DND-41 (cell line): Measurements from ENCODE around the gene MZT2B.
"Not testable (repeated sequence)": the region's sequence is repeated elsewhere in the genome, so short reads cannot be mapped to it uniquely, and the experiment has no call there.

Experiments
- ATAC-seq: fragments of 200-7000 bp; cut with Tn5 transposase; 3 replicates; pipeline ENCODE4 v1.9.1; 2021; ENCODE audit warnings: low read depth; ENCODE audit not compliant: insufficient read depth
- DNase-seq: peaks from one replicate; pipeline ENCODE4 v3.0.0-alpha.2; 2020
- H2AFZ ChIP-seq: 2 replicates; pipeline ENCODE4 v1.6.0; 2012; ENCODE audit warnings: low read depth, low read length
- H3K27ac ChIP-seq: 2 replicates; pipeline ENCODE4 v1.5.1; 2012; ENCODE audit warnings: low read length, inconsistent platforms
- H3K27me3 ChIP-seq: fragments of 200-600 bp; sonication (generic); 2 replicates; pipeline ENCODE4 v1.6.0; 2012; ENCODE audit warnings: low read length, mild to moderate bottlenecking, inconsistent platforms; ENCODE audit not compliant: insufficient read depth, poor library complexity
- H3K36me3 ChIP-seq: 2 replicates; pipeline ENCODE4 v1.5.1; 2012; ENCODE audit warnings: low read length, inconsistent platforms; ENCODE audit not compliant: insufficient read depth
- H3K4me1 ChIP-seq: 2 replicates; pipeline ENCODE4 v1.5.1; 2012; ENCODE audit warnings: mild to moderate bottlenecking, low read length; ENCODE audit not compliant: insufficient read depth
- H3K4me2 ChIP-seq: 2 replicates; pipeline ENCODE4 v1.6.0; 2012; ENCODE audit warnings: mild to moderate bottlenecking, moderate library complexity, low read length, inconsistent platforms; ENCODE audit not compliant: insufficient read depth
- H3K4me3 ChIP-seq, 2 experiments: fragments of 200-600 bp in 1 of 2; shearing (Covaris generic) in 1 of 2; 2 replicates each; pipeline ENCODE4 v1.5.1; 2012 to 2016; ENCODE audit warnings: inconsistent platforms in 2 of 2, low read length in 2 of 2, mild to moderate bottlenecking in 2 of 2, low read depth in 1 of 2, moderate library complexity in 1 of 2
- H3K79me2 ChIP-seq: 2 replicates; pipeline ENCODE4 v1.6.0; 2012; ENCODE audit warnings: low read length, inconsistent platforms; ENCODE audit not compliant: insufficient read depth
- H3K9ac ChIP-seq: 2 replicates; pipeline ENCODE4 v1.6.0; 2012; ENCODE audit warnings: low read depth, mild to moderate bottlenecking, inconsistent platforms, low read length, moderate library complexity
- H3K9me3 ChIP-seq: 2 replicates; pipeline ENCODE4 v1.5.1; 2012; ENCODE audit warnings: low read length, moderate library complexity, mild to moderate bottlenecking, inconsistent platforms; ENCODE audit not compliant: insufficient read depth, severe bottlenecking
- H4K20me1 ChIP-seq: 2 replicates; pipeline ENCODE4 v1.6.0; 2012; ENCODE audit warnings: low read length; ENCODE audit not compliant: insufficient read depth
- EZH2 ChIP-seq: IDR thresholded peaks from 3 replicates; pipeline ENCODE4 v1.6.1; 2012; ENCODE audit warnings: borderline replicate concordance, low read depth, mild to moderate bottlenecking, moderate library complexity, low read length, inconsistent platforms; ENCODE audit not compliant: severe bottlenecking
- TF ChIP-seq, protein P1 (sequence below): IDR thresholded peaks from 2 replicates; pipeline ENCODE4 v1.5.1; 2012; ENCODE audit warnings: borderline replicate concordance, low read length, moderate library complexity, mild to moderate bottlenecking; ENCODE audit not compliant: poor library complexity, severe bottlenecking; ENCODE audit errors: extremely low read depth

Gene MZT2B

DNA sequence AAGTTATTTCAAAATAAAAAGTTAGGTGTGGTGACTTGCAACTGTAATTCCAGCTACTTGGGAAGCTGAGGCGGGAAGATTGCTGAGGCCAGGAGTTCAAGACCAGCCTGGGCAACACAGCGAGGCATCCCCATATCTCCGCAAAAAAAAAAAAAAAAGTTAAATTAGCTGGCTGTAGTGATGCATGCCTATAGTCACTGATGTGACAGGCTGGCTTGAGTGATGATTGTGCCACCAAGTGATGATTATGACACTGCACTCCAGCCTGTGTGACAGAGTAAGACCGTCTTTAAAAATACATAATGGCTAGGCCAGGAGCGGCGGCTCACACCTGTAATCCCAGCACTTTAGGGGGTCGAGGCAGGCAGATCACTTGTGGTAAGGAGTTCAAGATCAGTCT, 12.2 kb upstream of the MZT2B start:
- Histone ChIP-seq H3K27me3 (no peaks in the 10 kb centered on the region), H2AFZ (no peak overlapping the region), H4K20me1 (peaks cover 17% of the 10 kb centered on the region; the same call in 1 of the 2 replicates), H3K4me3 (no peak overlapping the region), H3K4me2 (no peak overlapping the region), H3K27ac (no peak overlapping the region), H3K4me1 (no peaks in the 10 kb centered on the region), H3K9me3 (no peaks in the 10 kb centered on the region), H3K36me3 (peaks cover 94% of the 10 kb centered on the region), H3K79me2 (peaks cover 11% of the 10 kb centered on the region; the same call in 1 of the 2 replicates), H3K9ac (no peak overlapping the region)
- DNase-seq (no peak), ATAC-seq (no peak)
- no peak for TF ChIP-seq EZH2
- TF ChIP-seq, protein P1, sequence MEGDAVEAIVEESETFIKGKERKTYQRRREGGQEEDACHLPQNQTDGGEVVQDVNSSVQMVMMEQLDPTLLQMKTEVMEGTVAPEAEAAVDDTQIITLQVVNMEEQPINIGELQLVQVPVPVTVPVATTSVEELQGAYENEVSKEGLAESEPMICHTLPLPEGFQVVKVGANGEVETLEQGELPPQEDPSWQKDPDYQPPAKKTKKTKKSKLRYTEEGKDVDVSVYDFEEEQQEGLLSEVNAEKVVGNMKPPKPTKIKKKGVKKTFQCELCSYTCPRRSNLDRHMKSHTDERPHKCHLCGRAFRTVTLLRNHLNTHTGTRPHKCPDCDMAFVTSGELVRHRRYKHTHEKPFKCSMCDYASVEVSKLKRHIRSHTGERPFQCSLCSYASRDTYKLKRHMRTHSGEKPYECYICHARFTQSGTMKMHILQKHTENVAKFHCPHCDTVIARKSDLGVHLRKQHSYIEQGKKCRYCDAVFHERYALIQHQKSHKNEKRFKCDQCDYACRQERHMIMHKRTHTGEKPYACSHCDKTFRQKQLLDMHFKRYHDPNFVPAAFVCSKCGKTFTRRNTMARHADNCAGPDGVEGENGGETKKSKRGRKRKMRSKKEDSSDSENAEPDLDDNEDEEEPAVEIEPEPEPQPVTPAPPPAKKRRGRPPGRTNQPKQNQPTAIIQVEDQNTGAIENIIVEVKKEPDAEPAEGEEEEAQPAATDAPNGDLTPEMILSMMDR: no peak

DNA sequence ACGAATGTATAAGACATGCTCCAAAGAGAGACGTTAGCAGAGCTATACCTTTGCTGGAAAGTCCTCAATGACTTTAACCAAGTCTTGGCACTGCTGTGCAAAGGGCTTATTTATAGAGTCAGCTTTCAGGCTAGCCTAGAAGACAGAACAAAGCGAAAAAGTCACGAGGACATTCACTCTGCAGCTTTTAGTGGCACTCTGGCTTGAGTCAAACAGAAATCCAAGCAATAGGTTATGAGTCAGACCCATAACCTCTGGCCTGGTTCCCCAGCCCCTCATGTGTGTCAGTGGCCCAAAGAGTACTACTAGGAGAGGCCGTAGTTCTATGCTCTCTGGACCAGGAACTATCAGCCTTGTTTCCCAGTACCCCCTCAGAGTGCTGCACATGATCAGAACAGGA, 7.2 kb upstream of the MZT2B start:
- H3K27ac ChIP-seq, H2AFZ ChIP-seq, H3K4me3 ChIP-seq, H3K27me3 ChIP-seq, H3K9ac ChIP-seq, H3K9me3 ChIP-seq, H3K4me2 ChIP-seq, ATAC-seq, DNase-seq: not testable (repeated sequence)
- H3K4me1 ChIP-seq: peaks cover 17% of the 10 kb centered on the region
- peaks cover 57% of the 10 kb centered on the region for H3K79me2 ChIP-seq
- peaks cover 78% of the 10 kb centered on the region for H3K36me3 ChIP-seq
- peaks cover 53% of the 10 kb centered on the region for H4K20me1 ChIP-seq

DNA sequence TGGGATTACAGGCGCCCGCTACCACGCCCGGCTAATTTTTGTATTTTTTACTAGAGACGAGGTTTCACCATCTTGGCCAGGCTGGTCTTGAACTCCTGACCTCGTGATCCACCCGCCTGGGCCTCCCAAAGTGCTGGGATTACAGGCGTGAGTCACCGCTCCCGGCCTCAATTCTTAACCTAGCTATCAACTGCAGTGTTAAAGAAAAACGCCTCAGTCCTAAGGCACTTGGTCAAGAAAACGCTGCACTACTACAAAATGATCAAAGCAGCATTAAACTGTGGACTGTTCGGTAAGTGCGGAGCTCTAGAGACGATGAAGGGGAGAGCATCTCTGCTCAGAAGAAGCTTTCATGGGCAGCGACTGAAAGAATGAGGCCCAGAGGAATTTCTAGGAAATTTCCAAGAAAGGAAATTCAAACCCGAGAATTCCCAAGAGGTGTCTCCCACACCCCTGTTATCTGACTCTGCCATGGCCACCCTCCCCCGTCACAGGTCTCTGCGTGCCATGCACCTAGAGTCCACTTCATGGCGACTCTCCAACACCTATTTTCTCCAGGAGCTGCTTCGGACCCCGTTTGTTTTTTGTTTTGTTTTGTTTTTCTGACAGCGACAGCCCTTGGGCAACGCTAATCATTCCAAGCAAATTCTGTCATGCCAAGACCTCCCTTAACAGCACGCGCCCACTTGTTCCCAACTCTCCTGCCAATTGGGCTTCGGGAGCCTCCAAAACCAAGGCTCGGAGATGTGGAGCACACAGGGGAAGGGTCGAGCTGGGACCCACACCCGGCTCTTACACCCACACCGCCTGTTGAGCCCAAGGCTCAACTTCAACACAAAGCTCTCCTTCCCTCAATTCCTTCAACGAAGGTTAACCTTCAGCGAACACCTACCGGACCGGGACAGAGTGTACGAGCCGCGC, 1.4 kb upstream of the MZT2B start:
- peak overlapping the region; percentile 74 to 94 for H3K4me3 ChIP-seq
- peak overlapping the region; percentile 92 for H3K4me2 ChIP-seq
- H3K9ac ChIP-seq: peak overlapping the region; percentile 87
- DNase-seq, H3K27me3 ChIP-seq, H3K9me3 ChIP-seq, ATAC-seq: not testable (repeated sequence)
- peaks cover 89% of the 10 kb centered on the region for H3K79me2 ChIP-seq
- peak overlapping the region; percentile 99 for H3K27ac ChIP-seq
- peak overlapping the region; percentile 78 for H2AFZ ChIP-seq
- peaks cover 44% of the 10 kb centered on the region for H3K4me1 ChIP-seq
- H3K36me3 ChIP-seq: peaks cover 45% of the 10 kb centered on the region
- peaks cover 50% of the 10 kb centered on the region for H4K20me1 ChIP-seq

DNA sequence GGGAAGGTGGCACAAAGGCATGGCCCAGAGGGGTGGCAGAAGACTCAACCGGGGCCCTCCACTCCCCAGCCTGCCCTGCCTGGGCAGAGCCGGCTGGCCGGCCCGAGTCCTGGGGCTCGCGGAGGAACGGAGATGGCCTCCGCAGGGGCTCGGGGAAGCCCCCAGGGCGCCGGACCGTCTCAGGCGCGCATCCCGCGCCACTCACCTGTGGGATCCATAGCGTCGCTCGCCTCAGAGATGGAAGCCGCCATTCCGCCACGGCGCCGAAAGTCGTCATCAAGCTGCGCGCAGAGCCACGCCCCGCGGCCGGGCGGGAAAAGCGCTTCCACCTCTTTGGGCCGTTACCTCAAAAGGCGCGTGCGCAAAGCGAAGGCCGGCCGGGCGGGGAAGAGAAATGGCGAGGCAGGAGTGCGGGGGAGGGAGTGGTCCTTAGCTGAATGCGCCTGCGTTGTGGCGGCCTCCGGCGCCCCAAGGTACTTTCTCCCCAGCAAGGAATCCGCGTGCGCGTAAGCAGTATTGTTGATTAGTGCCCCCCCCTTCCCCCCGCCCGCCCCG, 660 bp upstream of the MZT2B start, which contains the start of gene SMPD4:
SMPD4 (minus strand) TSS at position 278 of the 555 bp plus-strand sequence. CDS start 5,010 bp downstream, outside the sequence.
- TF ChIP-seq, protein P1: no peak
- no peak for TF ChIP-seq EZH2
- Histone ChIP-seq H2AFZ (peak within 1 kb of the TSS; percentile 78), H3K27me3 (no peaks in the 10 kb centered on the region), H3K36me3 (peaks cover 47% of the 10 kb centered on the region), H4K20me1 (peaks cover 55% of the 10 kb centered on the region), H3K9ac (peak within 1 kb of the TSS; percentile 87), H3K4me2 (peak within 1 kb of the TSS; percentile 92), H3K27ac (peak within 1 kb of the TSS; percentile 99), H3K79me2 (peaks cover 92% of the 10 kb centered on the region), H3K4me3 (peak within 1 kb of the TSS; percentile 74 to 94), H3K9me3 (no peaks in the 10 kb centered on the region), H3K4me1 (peaks cover 44% of the 10 kb centered on the region)
- ATAC-seq (peak; percentile 64), DNase-seq (peak; percentile 97)

DNA sequence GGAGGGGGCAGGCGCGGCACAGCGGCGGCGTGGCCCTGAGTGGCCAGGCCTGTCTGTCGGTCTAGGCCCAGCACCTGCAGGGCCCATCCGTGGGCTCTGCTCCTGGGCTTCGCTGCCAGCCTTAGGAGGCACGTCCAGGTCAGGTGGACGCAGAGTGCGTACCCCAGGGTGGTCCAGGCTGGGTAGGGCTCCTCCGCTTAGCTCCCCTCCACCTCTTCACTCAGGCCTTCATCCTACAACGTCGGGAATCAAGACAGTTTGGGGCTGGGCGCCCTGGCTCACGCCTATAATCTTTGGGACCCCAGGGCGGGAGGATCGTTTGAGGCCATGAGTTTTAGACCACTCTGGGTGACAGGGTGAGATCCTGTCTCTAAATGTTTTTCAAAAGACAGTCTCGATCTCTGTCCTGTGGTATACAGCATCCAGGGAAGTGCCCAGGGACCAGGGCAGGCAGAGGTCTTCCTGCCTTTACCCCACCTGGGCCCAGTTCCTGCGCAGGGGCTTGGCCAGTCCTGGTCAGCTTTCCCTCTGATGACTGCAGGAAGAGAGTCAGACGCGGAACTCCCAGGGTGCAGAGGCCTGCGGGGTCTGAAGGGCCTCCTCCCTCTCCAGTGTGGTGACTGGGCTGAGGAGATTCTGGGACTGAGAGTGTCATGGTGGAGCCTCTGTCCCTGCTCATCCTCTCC, 907 bp downstream of the MZT2B start:
- Histone ChIP-seq H3K9ac (peak overlapping the region; percentile 87), H3K27ac (peak overlapping the region; percentile 79), H3K4me1 (peaks cover 44% of the 10 kb centered on the region), H3K4me2 (peak overlapping the region; percentile 89), H2AFZ (peak overlapping the region; percentile 23; the same call in 1 of the 2 replicates), H4K20me1 (peaks cover 52% of the 10 kb centered on the region), H3K79me2 (peaks cover 83% of the 10 kb centered on the region), H3K4me3 (peak overlapping the region; percentile 36 to 94; a peak in 3 of 4 replicates), H3K36me3 (peaks cover 46% of the 10 kb centered on the region)
- H3K27me3 ChIP-seq, H3K9me3 ChIP-seq: not testable (repeated sequence)
- peak; percentile 33 for DNase-seq
- peak; percentile 10 for ATAC-seq
